Stimulated activated naive CD8-positive, alpha-beta T cell treated with anti-CD3 and anti-CD28 coated beads, Interleukin-15, amount 100 ng/mL, for 72 hours (primary cell): ENCODE data around the gene TAAR8.
"Not testable (repeated sequence)": the region's sequence is repeated elsewhere in the genome, so short reads cannot be mapped to it uniquely, and the experiment has no call there.

ENCODE experiments used
- ATAC-seq: fragments of 150-1000 bp; cut with Tn5 transposase; 2 replicates; pipeline ENCODE4 v1.10.0; 2021; ENCODE audit warnings: mild to moderate bottlenecking, moderate library complexity
- DNase-seq, 2 donors: peaks; one replicate each; pipeline ENCODE4 v3.0.0; 2021 to 2022
- H3K27ac Mint-ChIP-seq, 2 donors: one replicate each; pipeline ENCODE4 v1.8.0; 2022; ENCODE audit warnings: mild to moderate bottlenecking in 2 of 2, mixed read lengths in 2 of 2, moderate library complexity in 2 of 2
- H3K27me3 Mint-ChIP-seq: one replicate; pipeline ENCODE4 v1.8.0; 2022; ENCODE audit warnings: mixed read lengths
- H3K4me1 Mint-ChIP-seq: one replicate; pipeline ENCODE4 v1.8.0; 2022; ENCODE audit warnings: mild to moderate bottlenecking, mixed read lengths
- H3K4me3 Mint-ChIP-seq, 2 donors: one replicate each; pipeline ENCODE4 v1.8.0; 2022; ENCODE audit warnings: mild to moderate bottlenecking in 2 of 2, mixed read lengths in 2 of 2, moderate library complexity in 1 of 2
- H3K9me3 Mint-ChIP-seq, 2 donors: one replicate each; pipeline ENCODE4 v1.8.0; 2022; ENCODE audit warnings: mixed read lengths in 2 of 2

Gene TAAR8

GRCh38 chr6:132527791-132528190, 24.7 kb upstream of the TAAR8 start:
- no peak for DNase-seq
- Mint-ChIP-seq H3K27ac (no peak overlapping the region), H3K27me3 (peaks cover 39% of the 10 kb centered on the region), H3K4me1 (no peaks in the 10 kb centered on the region), H3K4me3 (no peak overlapping the region), H3K9me3 (no peaks in the 10 kb centered on the region)
- no peak for ATAC-seq

GRCh38 chr6:132530293-132530974, 22.0 kb upstream of the TAAR8 start:
- Mint-ChIP-seq H3K27me3 (peaks cover 18% of the 10 kb centered on the region), H3K4me1 (no peaks in the 10 kb centered on the region), H3K27ac (no peak overlapping the region), H3K4me3 (peak overlapping the region; percentile 42 to 58), H3K9me3 (no peaks in the 10 kb centered on the region)
- ATAC-seq (peak; percentile 69), DNase-seq (peak; percentile 55 to 56)

- H3K4me3 Mint-ChIP-seq, ATAC-seq, H3K9me3 Mint-ChIP-seq, H3K4me1 Mint-ChIP-seq, DNase-seq, H3K27ac Mint-ChIP-seq: not testable (repeated sequence)
- peaks cover 33% of the 10 kb centered on the region for H3K27me3 Mint-ChIP-seq
These were observed 17.9 kb upstream of the TAAR8 start for GRCh38 chr6:132534546-132534945.

GRCh38 chr6:132537145-132537544, 15.3 kb upstream of the TAAR8 start:
- peaks cover 42% of the 10 kb centered on the region for H3K27me3 Mint-ChIP-seq
- no peaks in the 10 kb centered on the region for H3K4me1 Mint-ChIP-seq
- no peak for DNase-seq
- no peak for ATAC-seq
- H3K4me3 Mint-ChIP-seq: no peak overlapping the region
- H3K9me3 Mint-ChIP-seq: no peaks in the 10 kb centered on the region
- H3K27ac Mint-ChIP-seq: no peak overlapping the region

- Mint-ChIP-seq H3K4me1 (no peaks in the 10 kb centered on the region), H3K27me3 (peaks cover 42% of the 10 kb centered on the region), H3K4me3 (no peak within 1 kb of the TSS), H3K27ac (no peak within 1 kb of the TSS), H3K9me3 (no peaks in the 10 kb centered on the region)
- DNase-seq (no peak), ATAC-seq (no peak)
These were observed 14.5 kb upstream of the TAAR8 start, which contains the start of gene TAAR9 for GRCh38 chr6:132537977-132538376. Gene TAAR9 (plus strand): TSS chr6:132538277. CDS start chr6:132538290, 13 bp downstream.

- Mint-ChIP-seq H3K27ac (no peak overlapping the region), H3K27me3 (peaks cover 23% of the 10 kb centered on the region), H3K9me3 (no peaks in the 10 kb centered on the region), H3K4me3 (no peak overlapping the region), H3K4me1 (no peaks in the 10 kb centered on the region)
- ATAC-seq: no peak
- DNase-seq: no peak
These were observed 7.6 kb upstream of the TAAR8 start for GRCh38 chr6:132544826-132545225.

- H3K4me3 Mint-ChIP-seq: no peak overlapping the region
- no peaks in the 10 kb centered on the region for H3K4me1 Mint-ChIP-seq
- peaks cover 20% of the 10 kb centered on the region for H3K27me3 Mint-ChIP-seq
- DNase-seq (no peak), ATAC-seq (no peak)
- no peak overlapping the region for H3K27ac Mint-ChIP-seq
- no peaks in the 10 kb centered on the region for H3K9me3 Mint-ChIP-seq
These were observed 3.6 kb upstream of the TAAR8 start for GRCh38 chr6:132548746-132549463.

GRCh38 chr6:132551214-132551613, 1.3 kb upstream of the TAAR8 start:
- ATAC-seq: peak; percentile 46
- Mint-ChIP-seq H3K27ac (no peak overlapping the region), H3K27me3 (peaks cover 20% of the 10 kb centered on the region), H3K9me3 (no peaks in the 10 kb centered on the region), H3K4me3 (no peak overlapping the region), H3K4me1 (no peaks in the 10 kb centered on the region)
- no peak for DNase-seq

GRCh38 chr6:132560087-132560486, 7.6 kb downstream of the TAAR8 start:
- not testable (repeated sequence) for H3K4me1 Mint-ChIP-seq, DNase-seq, H3K27ac Mint-ChIP-seq, ATAC-seq, H3K9me3 Mint-ChIP-seq, H3K4me3 Mint-ChIP-seq
- peaks cover 19% of the 10 kb centered on the region for H3K27me3 Mint-ChIP-seq

- no peak for ATAC-seq
- Mint-ChIP-seq H3K27ac (peak overlapping the region in 1 of 2 donors; percentile 78), H3K9me3 (no peaks in the 10 kb centered on the region), H3K4me1 (no peaks in the 10 kb centered on the region), H3K27me3 (peaks cover 16% of the 10 kb centered on the region), H3K4me3 (no peak overlapping the region)
- DNase-seq: no peak
These were observed 13.9 kb downstream of the TAAR8 start for GRCh38 chr6:132566404-132566803.

- Mint-ChIP-seq H3K27me3 (peaks cover 9% of the 10 kb centered on the region), H3K4me1 (no peaks in the 10 kb centered on the region), H3K4me3 (no peak overlapping the region), H3K9me3 (no peaks in the 10 kb centered on the region), H3K27ac (no peak overlapping the region)
- ATAC-seq: no peak
- no peak for DNase-seq
These were observed 15.1 kb downstream of the TAAR8 start for GRCh38 chr6:132567566-132567965.

- no peak overlapping the region for H3K27ac Mint-ChIP-seq
- H3K9me3 Mint-ChIP-seq: no peaks in the 10 kb centered on the region
- no peak overlapping the region for H3K4me3 Mint-ChIP-seq
- ATAC-seq (no peak), DNase-seq (no peak)
- H3K4me1 Mint-ChIP-seq: no peaks in the 10 kb centered on the region
- peaks cover 19% of the 10 kb centered on the region for H3K27me3 Mint-ChIP-seq
These were observed 16.1 kb downstream of the TAAR8 start for GRCh38 chr6:132568611-132569010.

- Mint-ChIP-seq H3K9me3 (no peaks in the 10 kb centered on the region), H3K4me3 (no peak overlapping the region), H3K27me3 (peaks cover 24% of the 10 kb centered on the region), H3K27ac (no peak overlapping the region), H3K4me1 (no peaks in the 10 kb centered on the region)
- DNase-seq (no peak), ATAC-seq (no peak)
These were observed 16.7 kb downstream of the TAAR8 start for GRCh38 chr6:132569170-132569569.

- DNase-seq: no peak
These were observed 17.8 kb downstream of the TAAR8 start, which contains the start of gene TAAR6 for GRCh38 chr6:132570221-132570777. Gene TAAR6 (plus strand): TSS chr6:132570322. CDS start chr6:132570322, 0 bp downstream.

GRCh38 chr6:132571774-132572173, 19.3 kb downstream of the TAAR8 start:
- no peak for ATAC-seq
- Mint-ChIP-seq H3K4me3 (no peak overlapping the region), H3K4me1 (no peaks in the 10 kb centered on the region), H3K9me3 (no peaks in the 10 kb centered on the region), H3K27ac (peak overlapping the region in 1 of 2 donors; percentile 34), H3K27me3 (peaks cover 24% of the 10 kb centered on the region)
- no peak for DNase-seq

More at GRCh38 chr6:132570221-132570777, 17.8 kb downstream of the TAAR8 start, which contains the start of gene TAAR6:
- Mint-ChIP-seq H3K4me1 (no peaks in the 10 kb centered on the region), H3K9me3 (no peaks in the 10 kb centered on the region), H3K27ac (no peak within 1 kb of the TSS), H3K4me3 (no peak within 1 kb of the TSS), H3K27me3 (peaks cover 24% of the 10 kb centered on the region)
- ATAC-seq: no peak

- Mint-ChIP-seq H3K4me1 (no peaks in the 10 kb centered on the region), H3K9me3 (no peaks in the 10 kb centered on the region), H3K27me3 (peaks cover 38% of the 10 kb centered on the region), H3K27ac (no peak overlapping the region), H3K4me3 (no peak overlapping the region)
- ATAC-seq (no peak), DNase-seq (no peak)
These were observed 32.2 kb downstream of the TAAR8 start for GRCh38 chr6:132584698-132585097.
